MM.1S (cell line): ENCODE data around the gene METTL1.
A peak's percentile ranks its signal among the peaks of the same experiment; 100 is the strongest.

ENCODE experiments used
- DNase-seq: peaks from one replicate; pipeline ENCODE4 v3.0.0-alpha.2; 2015
- H2AFZ ChIP-seq: fragments of 300-600 bp; sonication (generic); 2 replicates; pipeline ENCODE4 v1.6.0; 2016; ENCODE audit warnings: antibody characterized with exemption, low read length
- H3F3A ChIP-seq: fragments of 300-600 bp; sonication (generic); 2 replicates; pipeline ENCODE4 v1.6.1; 2016; ENCODE audit warnings: mild to moderate bottlenecking, antibody characterized with exemption, low read length, moderate library complexity, mixed read lengths; ENCODE audit not compliant: insufficient read depth
- H3K27ac ChIP-seq: fragments of 300-600 bp; sonication (generic); 2 replicates; pipeline ENCODE4 v1.5.1; 2016; ENCODE audit warnings: mild to moderate bottlenecking, low read length
- H3K27me3 ChIP-seq: fragments of 300-600 bp; sonication (generic); replicated peaks from 2 replicates; pipeline ENCODE4 v1.6.0; 2016; ENCODE audit warnings: low read length; ENCODE audit not compliant: insufficient read depth
- H3K36me3 ChIP-seq: fragments of 300-600 bp; sonication (generic); replicated peaks from 2 replicates; pipeline ENCODE4 v1.6.1; 2016; ENCODE audit warnings: mild to moderate bottlenecking, low read length, mixed read lengths; ENCODE audit not compliant: insufficient read depth
- H3K4me1 ChIP-seq: fragments of 300-600 bp; sonication (generic); 2 replicates; pipeline ENCODE4 v1.6.1; 2016; ENCODE audit warnings: low read length, mixed read lengths
- H3K4me2 ChIP-seq: fragments of 300-600 bp; sonication (generic); 2 replicates; pipeline ENCODE4 v1.6.0; 2016; ENCODE audit warnings: low read depth, low read length
- H3K4me3 ChIP-seq: fragments of 300-600 bp; sonication (generic); 2 replicates; pipeline ENCODE4 v1.5.1; 2016; ENCODE audit warnings: low read length, mixed read lengths
- H3K79me2 ChIP-seq: fragments of 300-600 bp; sonication (generic); 2 replicates; pipeline ENCODE4 v1.6.1; 2016; ENCODE audit warnings: mixed run types, low read length, mixed read lengths
- H3K9ac ChIP-seq: fragments of 300-600 bp; sonication (generic); 2 replicates; pipeline ENCODE4 v1.6.1; 2016; ENCODE audit warnings: low read length, mixed read lengths
- H3K9me2 ChIP-seq: fragments of 300-600 bp; sonication (generic); replicated peaks from 2 replicates; pipeline ENCODE4 v1.6.1; 2016; ENCODE audit warnings: mild to moderate bottlenecking, low read length, mixed read lengths; ENCODE audit not compliant: insufficient read depth
- H3K9me3 ChIP-seq: fragments of 300-600 bp; sonication (generic); replicated peaks from 2 replicates; pipeline ENCODE4 v1.6.1; 2016; ENCODE audit warnings: mild to moderate bottlenecking, low read length, mixed read lengths; ENCODE audit not compliant: insufficient read depth
- H4K20me1 ChIP-seq: fragments of 300-600 bp; sonication (generic); 2 replicates; pipeline ENCODE4 v1.6.1; 2016; ENCODE audit warnings: mild to moderate bottlenecking, low read length, moderate library complexity, mixed read lengths; ENCODE audit not compliant: insufficient read depth
- EZH2 ChIP-seq: fragments of 300-600 bp; sonication (generic); optimal IDR thresholded peaks from 2 replicates; pipeline ENCODE3; 2017; ENCODE audit warnings: low read depth, mild to moderate bottlenecking, antibody characterized with exemption, low read length, mixed read lengths
- EZH2phosphoT487 ChIP-seq: fragments of 300-600 bp; sonication (generic); IDR thresholded peaks from 2 replicates; pipeline ENCODE4 v1.6.1; 2018; ENCODE audit warnings: antibody characterized with exemption, low read length
- TF ChIP-seq, protein P1 (sequence below): fragments of 300-600 bp; sonication (generic); IDR thresholded peaks from 2 replicates; pipeline ENCODE4 v1.5.1; 2016; ENCODE audit warnings: antibody characterized with exemption, low read length, mixed read lengths

Gene METTL1

DNA sequence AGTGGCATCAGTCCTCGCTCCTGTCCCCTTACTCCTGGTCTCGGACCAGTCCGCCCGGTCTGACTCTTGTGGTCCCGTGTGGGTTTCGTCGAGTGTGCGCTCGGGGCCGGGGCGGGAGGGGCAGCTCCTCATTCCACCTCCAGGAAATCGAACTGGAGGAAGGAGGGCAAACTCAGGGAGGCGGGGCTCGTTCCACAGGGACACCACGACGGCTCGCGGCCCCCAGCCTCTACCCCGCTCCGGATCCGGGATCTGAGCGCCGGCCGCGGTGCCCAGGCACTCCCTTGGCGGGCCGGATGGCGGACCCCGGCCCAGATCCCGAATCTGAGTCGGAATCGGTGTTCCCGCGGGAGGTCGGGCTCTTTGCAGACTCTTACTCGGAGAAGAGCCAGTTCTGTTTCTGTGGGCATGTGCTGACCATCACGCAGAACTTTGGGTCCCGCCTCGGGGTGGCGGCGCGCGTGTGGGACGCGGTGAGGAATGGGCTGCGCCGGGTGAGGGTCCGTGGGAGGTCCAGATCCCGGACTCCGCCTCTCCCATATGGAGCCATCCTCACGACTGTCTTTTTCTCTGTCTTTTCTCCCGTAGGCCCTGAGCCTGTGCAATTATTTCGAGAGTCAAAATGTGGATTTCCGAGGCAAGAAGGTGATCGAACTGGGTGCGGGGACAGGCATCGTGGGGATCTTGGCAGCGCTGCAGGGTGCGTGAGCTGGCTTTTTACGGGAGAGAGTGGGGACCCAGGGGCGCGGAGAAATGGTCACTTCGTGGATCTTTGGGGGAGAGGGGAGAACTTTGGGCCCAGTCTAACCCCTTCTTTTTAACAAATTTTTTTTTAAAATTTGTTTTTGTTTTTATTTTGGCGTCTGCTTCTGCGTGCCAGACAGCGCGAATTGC, 771 bp upstream of the METTL1 start, which contains the start of gene EEF1AKMT3:
Gene EEF1AKMT3 (plus strand): TSS at position 186 of the 894 bp plus-strand sequence. CDS start 111 bp downstream, at position 297.
- Histone ChIP-seq H3K9me3 (no peaks in the 10 kb centered on the region), H4K20me1 (no peaks in the 10 kb centered on the region), H3K27me3 (no peaks in the 10 kb centered on the region), H3K36me3 (no peaks in the 10 kb centered on the region; the same call in 1 of the 2 replicates), H3K4me2 (peak within 1 kb of the TSS; percentile 94), H3K27ac (peak within 1 kb of the TSS; percentile 95), H3K9ac (peak within 1 kb of the TSS; percentile 97), H3K9me2 (no peaks in the 10 kb centered on the region), H2AFZ (peak within 1 kb of the TSS; percentile 99), H3K4me1 (0 out of 2 replicates have a peak, but pooled peaks cover 4% of the 10 kb centered on the region), H3K4me3 (peak within 1 kb of the TSS; percentile 97), H3F3A (peaks cover 4% of the 10 kb centered on the region; the same call in 1 of the 2 replicates), H3K79me2 (peaks cover 12% of the 10 kb centered on the region)
- peak; percentile 33 for DNase-seq
- TF ChIP-seq EZH2phosphoT487 (no peak), EZH2 (no peak)
- TF ChIP-seq, protein P1, sequence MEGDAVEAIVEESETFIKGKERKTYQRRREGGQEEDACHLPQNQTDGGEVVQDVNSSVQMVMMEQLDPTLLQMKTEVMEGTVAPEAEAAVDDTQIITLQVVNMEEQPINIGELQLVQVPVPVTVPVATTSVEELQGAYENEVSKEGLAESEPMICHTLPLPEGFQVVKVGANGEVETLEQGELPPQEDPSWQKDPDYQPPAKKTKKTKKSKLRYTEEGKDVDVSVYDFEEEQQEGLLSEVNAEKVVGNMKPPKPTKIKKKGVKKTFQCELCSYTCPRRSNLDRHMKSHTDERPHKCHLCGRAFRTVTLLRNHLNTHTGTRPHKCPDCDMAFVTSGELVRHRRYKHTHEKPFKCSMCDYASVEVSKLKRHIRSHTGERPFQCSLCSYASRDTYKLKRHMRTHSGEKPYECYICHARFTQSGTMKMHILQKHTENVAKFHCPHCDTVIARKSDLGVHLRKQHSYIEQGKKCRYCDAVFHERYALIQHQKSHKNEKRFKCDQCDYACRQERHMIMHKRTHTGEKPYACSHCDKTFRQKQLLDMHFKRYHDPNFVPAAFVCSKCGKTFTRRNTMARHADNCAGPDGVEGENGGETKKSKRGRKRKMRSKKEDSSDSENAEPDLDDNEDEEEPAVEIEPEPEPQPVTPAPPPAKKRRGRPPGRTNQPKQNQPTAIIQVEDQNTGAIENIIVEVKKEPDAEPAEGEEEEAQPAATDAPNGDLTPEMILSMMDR: no peak

DNA sequence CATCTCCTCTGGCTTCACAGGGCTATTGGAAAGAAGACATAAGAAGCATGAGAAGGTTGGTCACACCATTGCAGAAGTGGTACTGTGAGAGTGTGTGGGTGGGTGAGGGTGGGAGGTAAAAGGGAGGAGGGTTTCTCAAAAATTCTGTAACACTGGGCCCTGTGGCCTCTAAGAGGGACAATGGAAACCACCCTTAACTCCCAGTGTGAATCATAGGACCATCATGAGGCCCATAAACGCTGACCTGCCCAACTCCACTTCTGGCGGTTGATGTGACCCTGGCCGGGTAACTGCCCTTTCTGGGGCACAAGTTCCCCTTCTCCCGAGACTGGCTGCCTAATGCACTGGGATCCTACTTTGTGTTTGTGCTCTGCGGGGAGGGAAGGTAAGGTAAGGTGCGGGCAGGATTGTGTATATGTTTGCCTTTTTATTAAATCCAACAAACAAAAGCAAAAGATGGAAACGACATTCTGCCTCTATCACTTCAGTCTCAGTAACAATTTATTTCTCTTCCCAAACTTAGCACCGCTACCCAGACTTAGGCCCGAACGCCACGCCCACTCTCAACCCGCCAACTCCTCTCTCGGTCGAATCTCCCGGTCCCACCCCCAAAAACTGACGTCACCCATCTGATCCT, 551 bp downstream of the METTL1 start:
- TF ChIP-seq EZH2 (no peak), EZH2phosphoT487 (no peak)
- TF ChIP-seq, protein P1: no peak
- no peaks in the 10 kb centered on the region; the same call in 1 of the 2 replicates for H3K36me3 ChIP-seq
- H3K27me3 ChIP-seq: peaks cover 8% of the 10 kb centered on the region
- no peaks in the 10 kb centered on the region for H3K9me2 ChIP-seq
- peak overlapping the region; percentile 94 for H3K4me2 ChIP-seq
- H3K9me3 ChIP-seq: no peaks in the 10 kb centered on the region
- H3K4me1 ChIP-seq: 0 out of 2 replicates have a peak, but pooled peaks cover 4% of the 10 kb centered on the region
- H4K20me1 ChIP-seq: no peaks in the 10 kb centered on the region
- peak overlapping the region; percentile 95 for H2AFZ ChIP-seq
- DNase-seq: peak; percentile 92
- peak overlapping the region; percentile 95 for H3K27ac ChIP-seq
- peak overlapping the region; percentile 97 for H3K4me3 ChIP-seq
- peak overlapping the region; percentile 97 for H3K9ac ChIP-seq
- H3K79me2 ChIP-seq: peaks cover 12% of the 10 kb centered on the region
- peaks cover 4% of the 10 kb centered on the region; the same call in 1 of the 2 replicates for H3F3A ChIP-seq

DNA sequence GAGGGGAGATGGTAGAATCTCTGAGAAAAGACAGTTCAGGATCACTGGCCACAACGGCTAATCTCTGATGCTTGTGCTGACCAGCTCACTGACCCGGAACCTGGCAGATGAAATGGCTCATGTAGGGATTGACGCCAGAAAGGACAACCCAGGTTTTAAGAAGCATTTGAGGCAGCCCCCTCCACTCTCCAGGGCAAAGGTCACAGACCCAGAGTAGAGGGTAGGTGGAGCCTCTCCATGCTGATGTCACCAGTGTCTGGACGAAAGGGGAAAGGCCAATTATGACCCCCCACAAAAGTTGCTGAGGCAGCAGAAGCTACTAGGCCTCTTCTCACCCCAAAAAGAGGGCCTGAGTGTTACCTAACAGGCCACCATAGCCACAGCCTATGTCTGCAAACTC, 1.2 kb downstream of the METTL1 start:
- peak overlapping the region; percentile 94; the same call in 1 of the 2 replicates for H3K4me2 ChIP-seq
- H3F3A ChIP-seq: peaks cover 4% of the 10 kb centered on the region; the same call in 1 of the 2 replicates
- no peak overlapping the region for H3K27ac ChIP-seq
- H3K27me3 ChIP-seq: peaks cover 14% of the 10 kb centered on the region
- peaks cover 12% of the 10 kb centered on the region for H3K79me2 ChIP-seq
- H3K4me1 ChIP-seq: 0 out of 2 replicates have a peak, but pooled peaks cover 4% of the 10 kb centered on the region
- H4K20me1 ChIP-seq: no peaks in the 10 kb centered on the region
- H2AFZ ChIP-seq: no peak overlapping the region
- no peaks in the 10 kb centered on the region for H3K9me2 ChIP-seq
- H3K9ac ChIP-seq: no peak overlapping the region; the same call in 1 of the 2 replicates
- DNase-seq: no peak
- no peaks in the 10 kb centered on the region; the same call in 1 of the 2 replicates for H3K36me3 ChIP-seq
- H3K4me3 ChIP-seq: peak overlapping the region; percentile 97; the same call in 1 of the 2 replicates
- TF ChIP-seq EZH2phosphoT487: no peak
- TF ChIP-seq EZH2: no peak
- TF ChIP-seq, protein P1: no peak
- no peaks in the 10 kb centered on the region for H3K9me3 ChIP-seq
